Gastroesophageal sphincter (tissue), 4 donors: ENCODE results near the gene FH. TPM values are rescaled to one million over a fixed set of nuclear protein-coding genes. Genes with fewer than 3 reads are reported as not detected.

Source experiments
- ATAC-seq: fragments of 150-250 bp; one replicate; pipeline ENCODE4 v1.9.1; 2016; ENCODE audit warnings: mild to moderate bottlenecking, moderate library complexity
- H3K27ac ChIP-seq, 4 donors: fragments of 200-600 bp; sonication (generic) in 3 of 4; 1 replicate in 3 of 4; 2 replicates in 1 of 4; pipeline ENCODE4 v1.5.1; 2016 to 2019
- H3K27me3 ChIP-seq: fragments of 200-600 bp; sonication (generic); one replicate; pipeline ENCODE4 v1.5.1; 2019
- H3K36me3 ChIP-seq, 2 donors: fragments of 200-600 bp; sonication (generic); one replicate each; pipeline ENCODE4 v1.5.1; 2019; ENCODE audit warnings: control low read depth in 1 of 2
- H3K4me1 ChIP-seq, 3 donors: fragments of 200-600 bp; sonication (generic); 1 replicate in 2 of 3; 2 replicates in 1 of 3; pipeline ENCODE4 v1.5.1; 2016 to 2019; ENCODE audit warnings: control low read depth in 2 of 3
- H3K4me3 ChIP-seq, 2 donors: fragments of 200-600 bp; sonication (generic); one replicate each; pipeline ENCODE4 v1.5.1; 2019; ENCODE audit warnings: mild to moderate bottlenecking in 1 of 2, moderate library complexity in 1 of 2
- H3K9me3 ChIP-seq, 3 donors: fragments of 200-600 bp; sonication (generic); one replicate each; pipeline ENCODE4 v1.5.1; 2017 to 2019; ENCODE audit warnings: control low read depth in 2 of 3
- EP300 ChIP-seq: sonication (generic); formaldehyde crosslinking; IDR thresholded peaks from one replicate; pipeline ENCODE4 v1.6.1; 2017; ENCODE audit warnings: antibody characterized with exemption, mild to moderate bottlenecking
- POLR2A ChIP-seq, 2 donors: fragments of 450-650 bp; IDR thresholded peaks; one replicate each; pipeline ENCODE4 v1.6.1; 2017; ENCODE audit warnings: antibody characterized with exemption in 2 of 2, mild to moderate bottlenecking in 2 of 2, moderate library complexity in 1 of 2
- POLR2AphosphoS5 ChIP-seq: sonication (generic); formaldehyde crosslinking; IDR thresholded peaks from one replicate; pipeline ENCODE4 v1.6.1; 2017; ENCODE audit warnings: antibody characterized with exemption
- WGBS, 2 donors: methylation state at CpG; one replicate each; pipeline ENCODE4 v1.1.5; 2018; ENCODE audit warnings: low coverage in 1 of 2; 5-methylcytosine and 5-hydroxymethylcytosine counted together
- total RNA-seq, 4 donors: library from RNA; depleted of rRNA; stranded (reverse); fragments of >200 nt; gene quantifications; one replicate each; pipeline ENCODE4 v1.1.0, GENCODE V29; 2016
- TF ChIP-seq, protein P1 (sequence below), 4 experiments: fragments of 200-600 bp in 2 of 4; fragments of 450-650 bp in 2 of 4; sonication (generic) in 1 of 4; IDR thresholded peaks; one replicate each; pipeline ENCODE4 v1.5.1; 2017 to 2019; ENCODE audit warnings: antibody characterized with exemption in 4 of 4, mild to moderate bottlenecking in 2 of 4, moderate library complexity in 2 of 4

Gene FH
- total RNA-seq, result 10 to 100 TPM; 61.4 to 96.5 (median 72.8) TPM

DNA sequence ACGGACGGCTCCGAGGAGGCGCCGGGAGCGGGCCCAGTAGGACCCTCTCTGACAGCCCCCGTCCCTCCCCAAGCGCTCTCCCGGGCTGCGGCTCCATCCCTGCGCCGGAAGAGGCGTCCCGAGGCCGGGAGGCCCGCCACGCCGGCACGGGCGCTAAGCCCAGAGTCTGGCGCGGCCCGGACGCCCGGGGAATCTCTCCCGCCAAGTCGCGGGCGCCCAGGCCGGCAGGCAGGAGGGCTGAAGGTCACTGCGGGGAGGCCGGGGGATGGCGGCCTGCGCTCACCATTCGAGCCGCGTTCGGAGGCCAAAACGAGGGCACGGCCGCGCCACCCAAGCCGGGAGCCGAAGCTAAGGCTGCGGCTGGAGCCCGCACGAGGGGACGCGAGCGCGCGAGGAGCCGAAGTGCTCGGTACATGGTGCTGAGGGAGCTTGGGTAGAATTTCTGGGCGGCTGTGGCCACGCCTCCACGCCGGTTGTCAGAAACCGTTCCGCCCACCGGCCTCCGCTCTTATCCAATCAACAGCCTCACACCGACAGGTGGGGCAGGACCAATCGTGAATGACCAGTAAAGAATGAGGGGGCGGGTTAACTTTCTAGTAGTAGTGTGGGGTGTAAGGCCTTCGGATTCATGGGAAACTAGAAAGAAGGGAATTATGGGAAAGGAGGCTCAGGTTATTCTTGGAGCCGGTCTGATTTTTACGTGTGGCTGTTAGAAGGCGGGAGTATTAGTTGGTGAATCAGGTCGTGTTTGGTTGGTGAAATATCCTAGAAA, at the start of gene FH:
TSS of gene FH (minus strand) at position 448 of the 772 bp plus-strand sequence. CDS start at position 415, 33 bp downstream.
- Histone ChIP-seq H3K9me3 (no peaks in the 10 kb centered on the region), H3K27me3 (peaks cover 18% of the 10 kb centered on the region), H3K27ac (peak within 1 kb of the TSS; percentile 77 to 94 (median 94)), H3K4me1 (peaks cover 2 to 26% (median 4%) of the 10 kb centered on the region in 3 donors), H3K4me3 (peak within 1 kb of the TSS; percentile 78 to 82), H3K36me3 (peaks cover 0 to 5% of the 10 kb centered on the region in 2 donors)
- peak; percentile 99 for ATAC-seq
- peak; percentile 64 to 73 for TF ChIP-seq POLR2A (IDR thresholded peaks at IDR 0.05)
- TF ChIP-seq, protein P1, sequence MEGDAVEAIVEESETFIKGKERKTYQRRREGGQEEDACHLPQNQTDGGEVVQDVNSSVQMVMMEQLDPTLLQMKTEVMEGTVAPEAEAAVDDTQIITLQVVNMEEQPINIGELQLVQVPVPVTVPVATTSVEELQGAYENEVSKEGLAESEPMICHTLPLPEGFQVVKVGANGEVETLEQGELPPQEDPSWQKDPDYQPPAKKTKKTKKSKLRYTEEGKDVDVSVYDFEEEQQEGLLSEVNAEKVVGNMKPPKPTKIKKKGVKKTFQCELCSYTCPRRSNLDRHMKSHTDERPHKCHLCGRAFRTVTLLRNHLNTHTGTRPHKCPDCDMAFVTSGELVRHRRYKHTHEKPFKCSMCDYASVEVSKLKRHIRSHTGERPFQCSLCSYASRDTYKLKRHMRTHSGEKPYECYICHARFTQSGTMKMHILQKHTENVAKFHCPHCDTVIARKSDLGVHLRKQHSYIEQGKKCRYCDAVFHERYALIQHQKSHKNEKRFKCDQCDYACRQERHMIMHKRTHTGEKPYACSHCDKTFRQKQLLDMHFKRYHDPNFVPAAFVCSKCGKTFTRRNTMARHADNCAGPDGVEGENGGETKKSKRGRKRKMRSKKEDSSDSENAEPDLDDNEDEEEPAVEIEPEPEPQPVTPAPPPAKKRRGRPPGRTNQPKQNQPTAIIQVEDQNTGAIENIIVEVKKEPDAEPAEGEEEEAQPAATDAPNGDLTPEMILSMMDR (IDR thresholded peaks at IDR 0.05), result no peak
- TF ChIP-seq POLR2AphosphoS5, result peak; percentile 84
- 0% methylated on average over 7 to 8 of the region's 70 CpGs for WGBS, 2 donors

DNA sequence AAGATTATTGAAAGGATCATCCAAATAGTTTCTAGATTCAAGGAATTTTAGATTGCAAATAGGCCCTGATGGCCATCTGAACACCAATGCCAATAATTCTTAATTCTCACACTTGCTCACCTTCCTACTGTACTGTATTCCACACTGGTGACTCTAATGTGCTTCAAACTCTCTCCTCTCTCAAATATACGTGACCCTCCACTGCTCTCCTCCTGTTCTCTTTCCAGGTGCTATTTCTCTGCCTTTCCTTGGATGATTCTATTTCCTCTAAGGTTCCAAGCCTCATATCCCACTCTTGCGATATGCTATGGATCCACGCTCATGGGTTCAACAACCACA, 41.3 kb upstream of the FH start:
- H3K36me3 ChIP-seq, result no peaks in the 10 kb centered on the region
- H3K4me3 ChIP-seq, result no peak overlapping the region
- H3K27me3 ChIP-seq, result no peaks in the 10 kb centered on the region
- no peak for TF ChIP-seq POLR2AphosphoS5
- TF ChIP-seq, protein P1 (IDR thresholded peaks at IDR 0.05), result no peak
- no peak for TF ChIP-seq POLR2A (IDR thresholded peaks at IDR 0.05)
- no peaks in the 10 kb centered on the region for H3K9me3 ChIP-seq
- no peak overlapping the region for H3K27ac ChIP-seq
- no peak for ATAC-seq
- H3K4me1 ChIP-seq, result no peaks in the 10 kb centered on the region
- WGBS, 2 donors, result 50 to 76% methylated on average over 1 to 3 of the region's 3 CpGs

DNA sequence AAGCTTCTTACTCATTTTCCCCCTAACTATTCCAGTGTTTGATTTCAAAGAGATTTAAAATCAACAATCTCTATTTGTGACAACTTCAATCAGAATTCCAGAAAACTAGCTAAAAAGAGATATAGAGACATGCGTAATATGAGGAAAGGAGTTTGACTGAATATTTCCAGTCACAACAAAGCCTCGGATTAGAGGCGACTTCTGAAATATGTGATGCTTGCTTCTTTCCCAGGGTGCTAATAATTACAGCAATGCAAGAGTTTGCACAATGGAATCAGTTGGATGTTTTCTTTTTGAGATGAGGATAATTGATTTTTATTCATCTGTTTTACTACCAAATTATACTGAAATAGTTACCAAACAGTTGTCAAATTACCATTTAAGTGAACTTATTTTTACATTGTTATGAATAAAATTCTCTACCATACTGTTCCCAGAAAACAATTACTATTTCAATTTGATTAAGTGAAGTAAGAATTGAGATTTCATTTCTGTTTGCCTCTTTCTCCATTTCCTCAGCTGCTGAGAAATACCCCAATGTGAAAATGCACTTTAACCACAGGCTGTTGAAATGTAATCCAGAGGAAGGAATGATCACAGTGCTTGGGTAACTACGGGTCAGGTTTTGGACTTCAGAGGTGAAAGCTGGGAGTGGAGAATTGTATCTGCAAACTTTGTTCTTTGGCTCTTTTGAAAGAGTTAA, 40.7 kb upstream of the FH start:
- Histone ChIP-seq H3K9me3 (no peaks in the 10 kb centered on the region), H3K4me3 (no peak overlapping the region), H3K27me3 (no peaks in the 10 kb centered on the region), H3K27ac (no peak overlapping the region), H3K4me1 (no peaks in the 10 kb centered on the region), H3K36me3 (no peaks in the 10 kb centered on the region)
- TF ChIP-seq POLR2A (IDR thresholded peaks at IDR 0.05), result no peak
- no peak for TF ChIP-seq POLR2AphosphoS5
- TF ChIP-seq, protein P1 (IDR thresholded peaks at IDR 0.05), result no peak
- no peak for TF ChIP-seq EP300
- no peak for ATAC-seq
- 81 to 82% methylated on average over 4 of the region's 4 CpGs for WGBS, 2 donors

DNA sequence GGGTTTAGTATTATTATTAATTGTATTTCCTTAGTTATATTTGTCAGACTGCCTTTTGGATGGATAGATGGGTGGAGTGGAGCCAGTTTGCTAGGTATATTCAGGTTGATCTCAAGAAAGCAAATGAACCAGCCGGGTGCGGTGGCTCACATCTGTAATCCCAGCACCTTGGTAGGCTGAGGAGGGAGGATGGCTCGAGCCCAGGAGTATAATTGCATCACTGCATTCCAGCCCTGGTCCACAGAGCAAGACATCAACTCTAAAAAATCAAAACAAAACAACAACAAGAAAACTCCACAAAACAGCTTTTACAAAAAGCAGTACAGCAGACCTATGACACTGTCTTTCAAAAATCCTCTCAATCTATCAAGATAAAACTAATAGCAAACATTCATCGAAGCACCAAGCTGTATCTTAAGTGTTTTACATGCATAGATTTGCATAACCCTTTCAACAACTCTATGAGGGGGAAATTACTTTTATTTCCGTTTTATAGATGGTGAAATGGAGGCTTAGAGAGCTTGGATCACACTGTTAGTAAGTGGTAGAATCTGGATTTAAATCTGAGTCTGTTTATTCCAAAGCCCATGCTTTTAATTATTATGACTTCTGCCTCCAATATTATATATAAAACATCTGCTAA, 38.1 kb upstream of the FH start:
- no peak overlapping the region for H3K4me3 ChIP-seq
- no peaks in the 10 kb centered on the region for H3K4me1 ChIP-seq
- WGBS, 2 donors, result 54 to 68% methylated on average over 2 to 5 of the region's 5 CpGs
- TF ChIP-seq EP300 (no peak), POLR2A (IDR thresholded peaks at IDR 0.05) (no peak), POLR2AphosphoS5 (no peak)
- TF ChIP-seq, protein P1 (IDR thresholded peaks at IDR 0.05), result no peak
- H3K9me3 ChIP-seq, result no peaks in the 10 kb centered on the region
- no peak overlapping the region for H3K27ac ChIP-seq
- ATAC-seq, result no peak
- H3K36me3 ChIP-seq, result no peaks in the 10 kb centered on the region
- no peaks in the 10 kb centered on the region for H3K27me3 ChIP-seq
